Kidney glomerular epithelial cell (primary cell): ENCODE data around the gene GARIN6.
"Not testable (repeated sequence)": the region's sequence is repeated elsewhere in the genome, so short reads cannot be mapped to it uniquely, and the experiment has no call there.

Experiments used
- DNase-seq: peaks from one replicate; lab custom pipeline; 2025; lab: John Stamatoyannopoulos, UW

GARIN6 gene

DNA sequence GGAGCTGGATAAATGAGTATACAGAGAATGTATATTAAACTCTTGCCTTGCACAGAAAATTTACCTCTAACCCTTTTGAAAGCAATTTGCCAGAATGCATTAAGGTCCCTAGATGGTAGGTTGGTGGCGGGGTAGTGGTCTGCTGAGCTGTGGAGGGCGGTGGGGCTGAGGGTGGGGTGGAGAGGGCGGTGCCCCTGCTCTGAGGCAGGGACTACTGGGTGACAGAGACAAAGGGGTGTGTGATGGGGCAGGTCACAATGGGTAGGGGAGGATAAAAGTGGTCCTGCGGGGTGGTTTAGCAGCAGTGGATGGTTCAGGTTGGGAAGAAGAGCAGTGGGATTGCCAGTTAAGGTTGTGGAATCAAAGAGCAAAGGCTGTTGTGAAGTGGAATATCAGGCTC is at the start of gene GARIN6:
Gene GARIN6, plus strand, starts transcription at position 301 of the 400 bp plus-strand sequence. CDS start 422 bp downstream, outside the sequence.
- no peak for DNase-seq

DNA sequence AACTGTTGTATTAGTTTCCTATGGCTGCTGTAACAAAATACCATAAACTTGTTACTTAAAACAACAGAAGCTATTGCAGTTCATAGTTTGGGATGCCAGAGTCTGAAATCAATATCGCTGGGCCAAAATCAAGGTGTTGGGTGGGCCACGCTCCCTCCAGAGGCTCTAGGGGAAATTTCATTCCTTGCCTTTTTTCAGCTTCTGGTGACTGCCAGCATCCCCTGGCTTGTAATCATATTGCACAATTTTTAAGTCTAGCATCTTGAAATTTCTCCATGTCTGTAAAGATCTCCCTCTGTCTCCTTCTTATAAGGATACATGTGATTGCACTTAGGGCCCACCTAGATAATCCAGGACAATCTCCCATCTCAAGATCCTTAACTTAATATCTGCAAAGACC is 48.8 kb upstream of the GARIN6 start:
- no peak for DNase-seq

DNA sequence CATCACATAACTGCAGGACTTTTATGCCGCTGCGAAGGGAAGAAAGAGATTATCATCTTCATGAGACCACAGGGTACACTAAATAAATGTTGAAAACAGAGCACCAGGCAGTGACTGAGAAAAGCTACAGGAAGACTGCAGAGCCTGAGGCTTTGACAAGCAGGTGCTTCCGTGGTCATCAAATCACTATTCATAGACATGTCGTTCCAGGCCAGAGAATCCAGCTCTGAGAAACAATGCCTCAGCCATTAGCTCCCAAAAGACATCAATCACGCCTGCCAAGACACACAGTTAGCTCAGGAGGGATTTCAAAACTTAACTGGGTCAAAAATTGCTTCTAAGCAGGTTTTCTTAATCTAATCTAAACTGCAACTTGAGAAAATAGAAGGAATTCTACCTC is 47.2 kb upstream of the GARIN6 start:
- peak; percentile 32 for DNase-seq

DNA sequence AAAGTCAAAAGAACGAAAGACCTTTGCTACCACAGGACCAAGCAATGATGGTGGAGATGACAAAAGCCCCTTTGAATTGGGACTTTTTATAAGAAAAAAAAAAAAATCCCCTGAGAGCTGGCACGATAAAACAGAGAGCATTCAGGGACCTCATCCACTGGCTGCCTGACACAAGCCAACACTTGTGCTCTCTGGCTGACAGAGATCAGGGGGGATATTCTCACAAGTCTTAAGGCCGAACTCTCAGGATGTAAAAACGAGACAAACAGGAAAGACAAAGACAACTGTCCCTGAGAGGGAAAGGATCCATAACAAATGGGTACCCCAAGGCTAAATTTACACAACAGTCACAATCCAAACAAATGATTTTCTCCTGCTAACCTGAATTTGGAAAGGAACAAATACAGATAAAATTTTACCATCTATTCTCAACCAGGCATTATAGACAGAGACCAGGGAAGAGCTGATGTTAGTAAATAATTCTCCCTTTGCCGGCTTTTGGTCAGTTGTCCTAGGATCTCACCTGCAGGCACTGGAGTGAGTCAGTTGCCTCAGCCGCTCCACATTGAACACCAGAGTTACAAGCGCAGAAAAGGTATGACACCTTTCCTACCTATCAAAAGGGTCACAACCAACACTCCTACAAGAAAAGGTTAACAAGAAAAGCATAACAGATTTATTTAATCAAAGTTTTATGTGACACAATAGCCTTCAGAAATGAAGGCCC is 37.9 kb upstream of the GARIN6 start:
- no peak for DNase-seq

DNA sequence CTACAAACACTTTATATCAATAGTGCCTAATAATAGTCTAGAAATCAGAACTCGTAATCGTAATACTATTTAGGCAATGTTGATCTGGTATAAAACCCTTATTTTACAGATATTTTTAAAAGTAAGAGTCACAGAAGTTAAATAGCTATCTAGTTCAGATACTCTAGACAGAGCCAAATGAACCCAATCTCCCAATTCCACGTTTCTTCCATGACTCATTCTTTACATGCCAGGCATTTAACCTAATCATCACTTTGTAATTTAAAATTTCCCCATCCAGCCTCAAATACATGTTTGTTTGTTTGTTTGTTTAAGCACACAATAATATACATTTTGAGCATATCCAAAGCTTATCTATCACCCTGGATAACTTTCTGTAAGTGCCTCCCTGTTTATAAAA is 36.4 kb upstream of the GARIN6 start:
- DNase-seq, result no peak

DNA sequence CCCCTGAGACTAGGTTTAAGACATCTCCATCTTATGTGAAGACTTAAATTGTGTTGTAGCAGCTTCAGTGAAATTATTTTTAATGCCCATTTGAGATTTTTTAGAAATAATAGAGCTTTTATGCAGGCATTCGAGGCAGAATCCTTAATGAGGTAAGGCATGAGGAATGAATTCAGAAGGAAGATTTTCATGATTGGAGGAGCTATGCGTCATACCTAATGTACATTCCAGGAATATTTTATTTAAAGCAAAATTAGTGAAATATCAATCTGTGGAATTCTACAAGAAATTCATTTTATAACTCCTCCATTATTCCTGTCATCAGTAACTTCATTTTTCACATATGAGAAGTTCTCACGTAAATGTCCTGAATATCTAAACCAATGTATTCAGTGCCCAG is 36.0 kb upstream of the GARIN6 start:
- DNase-seq, result no peak

DNA sequence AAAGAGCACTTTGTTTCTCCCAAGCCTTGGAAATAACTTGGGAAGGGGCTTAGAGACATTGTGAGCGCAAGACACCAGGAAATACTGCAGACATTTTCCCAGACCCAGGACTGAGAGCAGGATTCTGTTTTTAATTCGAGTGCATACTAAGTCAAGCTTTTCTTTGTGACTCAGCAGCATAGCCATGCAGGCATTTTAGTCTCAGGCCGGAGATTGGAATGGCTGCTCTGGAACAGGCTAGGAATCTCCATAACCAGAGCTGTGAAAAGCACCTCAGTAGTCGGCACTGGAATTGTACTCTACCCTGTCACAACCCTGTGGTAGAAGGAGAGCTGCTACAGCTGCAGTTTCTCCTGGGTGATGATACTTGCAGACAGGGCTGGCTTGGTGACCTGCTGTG is 28.9 kb upstream of the GARIN6 start:
- no peak for DNase-seq

DNA sequence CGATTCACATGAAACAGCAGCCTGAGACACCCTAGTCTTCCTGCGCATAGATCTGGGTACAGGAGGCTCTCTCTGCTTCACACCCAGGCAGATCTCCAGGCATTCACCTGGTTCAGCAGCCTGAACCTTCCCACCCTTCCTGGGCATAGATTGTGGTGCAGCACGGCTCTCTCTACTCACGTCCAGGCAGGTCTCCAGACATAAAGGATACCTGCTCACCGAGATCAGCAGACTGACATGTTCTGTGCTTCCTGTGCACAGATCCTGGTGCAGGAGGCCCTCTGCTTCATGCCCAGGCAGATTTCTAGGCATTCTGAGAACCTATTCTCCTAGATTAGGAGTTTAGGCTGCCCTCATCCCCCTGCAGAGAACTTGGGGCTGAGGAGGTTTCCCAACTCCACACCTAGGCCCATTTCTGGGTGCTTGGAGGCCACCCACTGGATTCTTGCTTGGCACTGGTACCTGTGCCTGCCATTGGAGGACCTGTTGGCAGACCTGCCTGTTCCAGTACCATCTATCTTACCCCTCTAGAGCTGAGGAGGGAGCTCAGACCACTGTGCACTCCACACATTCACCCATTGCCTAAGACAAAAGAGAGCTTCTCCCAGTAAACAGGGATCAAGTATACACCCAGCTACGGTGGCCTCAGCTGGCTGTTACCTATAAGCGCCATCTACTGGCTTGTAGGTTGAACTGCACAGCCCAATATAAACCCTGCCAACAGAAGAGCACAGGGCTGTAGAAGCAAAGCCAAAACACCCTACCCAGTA is 28.0 kb upstream of the GARIN6 start:
- peak; percentile 18 for DNase-seq

DNA sequence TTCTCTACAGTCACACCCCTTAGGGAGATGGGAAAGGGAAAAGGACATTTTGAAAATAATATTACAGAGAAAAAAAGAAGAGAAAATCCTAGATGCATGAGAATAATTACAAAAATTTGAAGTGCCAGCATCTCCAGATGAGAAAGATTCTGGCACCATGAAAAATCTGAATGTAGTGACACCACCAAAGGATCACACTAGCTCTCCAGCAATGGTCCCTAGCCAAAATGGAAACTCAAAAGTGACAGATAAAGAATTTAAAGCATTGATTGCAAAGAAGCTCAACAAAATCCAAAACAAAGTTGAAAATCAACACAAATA is 27.4 kb upstream of the GARIN6 start:
- DNase-seq, result no peak

DNA sequence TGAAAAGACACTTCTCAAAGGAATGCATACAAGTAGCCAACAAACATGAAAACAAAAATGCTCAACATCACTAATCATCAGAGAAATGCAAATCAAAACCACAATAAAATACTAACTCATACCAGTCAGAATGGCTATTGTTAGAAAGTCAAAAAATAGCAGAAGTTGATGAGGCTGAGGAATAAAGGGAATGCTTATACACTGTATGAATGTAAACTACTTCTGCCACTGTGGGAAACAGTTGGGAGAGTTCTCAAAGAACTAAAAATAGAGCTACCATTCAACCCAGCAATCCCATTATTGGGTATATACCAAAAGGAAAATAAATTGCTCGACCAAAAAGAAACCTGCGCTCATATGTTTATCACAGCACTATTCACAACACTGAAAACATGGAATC is 23.0 kb upstream of the GARIN6 start:
- not testable (repeated sequence) for DNase-seq

DNA sequence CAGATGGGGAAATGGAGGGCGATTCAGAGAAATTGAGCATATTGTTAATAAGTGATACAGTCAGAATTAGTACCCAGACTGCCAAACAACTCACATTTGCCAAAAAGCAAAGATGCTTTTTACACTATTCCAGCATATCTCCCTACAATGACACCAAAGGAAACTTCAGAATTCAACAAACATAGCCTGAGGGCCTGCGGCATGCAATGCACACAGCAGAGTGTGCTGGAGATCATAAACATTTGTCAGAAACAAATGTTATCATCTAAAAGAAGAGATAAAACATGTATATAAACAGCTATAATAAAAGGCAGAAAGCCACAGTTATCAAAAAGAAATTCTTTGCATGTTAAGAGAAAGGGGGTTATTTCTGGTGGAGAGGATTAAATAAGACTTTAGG is 20.1 kb upstream of the GARIN6 start:
- DNase-seq, result no peak

DNA sequence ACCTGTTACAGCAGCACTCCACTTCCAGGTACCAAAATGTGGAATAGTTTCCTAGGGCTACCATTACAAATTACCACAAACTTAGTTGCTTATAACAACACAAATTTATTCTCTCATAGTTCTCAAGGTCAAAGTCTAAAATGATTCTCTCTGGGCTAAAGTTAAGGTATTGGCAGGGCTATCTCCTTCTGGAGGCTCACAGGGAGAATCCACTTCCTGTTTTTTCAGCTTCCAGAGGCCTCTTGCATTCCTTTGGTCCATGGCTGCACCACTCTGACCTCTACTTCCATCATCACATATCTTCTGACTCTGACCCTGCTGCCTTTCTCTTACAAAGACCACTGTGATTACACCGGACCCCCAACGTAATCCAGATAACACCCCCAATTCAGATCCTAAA is 2.9 kb upstream of the GARIN6 start:
- no peak for DNase-seq

DNA sequence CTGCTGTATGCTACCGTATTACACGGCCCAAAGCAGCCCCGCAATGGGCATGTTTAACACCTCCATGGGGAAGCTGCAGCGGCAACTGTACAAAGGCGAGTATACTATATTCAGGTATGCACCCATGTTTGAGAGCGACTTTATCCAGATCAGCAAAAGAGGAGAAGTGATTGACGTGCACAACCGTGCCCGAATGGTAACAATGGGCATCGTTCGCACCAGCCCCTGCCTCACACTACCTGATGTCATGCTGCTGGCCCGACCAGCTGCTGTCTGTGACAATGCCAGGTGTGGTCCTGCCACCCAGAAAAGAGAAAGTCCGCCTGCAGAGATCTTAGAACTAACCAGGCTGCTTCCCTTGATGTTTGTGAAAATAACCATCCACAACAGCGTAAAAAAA is 630 bp downstream of the GARIN6 start:
- DNase-seq, result no peak

DNA sequence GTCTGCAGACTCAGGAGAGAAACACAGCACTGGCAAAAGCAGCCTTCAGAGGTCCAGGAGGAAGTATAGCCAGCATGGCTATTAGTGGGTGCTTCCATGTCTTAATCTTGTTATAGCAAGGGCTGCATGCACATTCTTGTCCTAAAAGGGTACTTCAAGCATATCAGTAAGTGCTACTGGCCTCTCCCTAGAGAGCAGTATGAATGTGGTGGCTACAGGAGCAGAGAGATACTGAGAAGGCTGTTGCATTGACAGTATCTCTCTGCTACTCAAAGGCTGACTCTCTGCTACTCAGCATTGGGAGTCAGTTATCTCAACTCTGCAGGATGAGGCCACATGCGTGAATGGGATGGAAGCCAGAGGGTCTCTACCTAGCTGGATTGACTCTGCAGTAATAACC is 2.0 kb downstream of the GARIN6 start:
- DNase-seq, result no peak

DNA sequence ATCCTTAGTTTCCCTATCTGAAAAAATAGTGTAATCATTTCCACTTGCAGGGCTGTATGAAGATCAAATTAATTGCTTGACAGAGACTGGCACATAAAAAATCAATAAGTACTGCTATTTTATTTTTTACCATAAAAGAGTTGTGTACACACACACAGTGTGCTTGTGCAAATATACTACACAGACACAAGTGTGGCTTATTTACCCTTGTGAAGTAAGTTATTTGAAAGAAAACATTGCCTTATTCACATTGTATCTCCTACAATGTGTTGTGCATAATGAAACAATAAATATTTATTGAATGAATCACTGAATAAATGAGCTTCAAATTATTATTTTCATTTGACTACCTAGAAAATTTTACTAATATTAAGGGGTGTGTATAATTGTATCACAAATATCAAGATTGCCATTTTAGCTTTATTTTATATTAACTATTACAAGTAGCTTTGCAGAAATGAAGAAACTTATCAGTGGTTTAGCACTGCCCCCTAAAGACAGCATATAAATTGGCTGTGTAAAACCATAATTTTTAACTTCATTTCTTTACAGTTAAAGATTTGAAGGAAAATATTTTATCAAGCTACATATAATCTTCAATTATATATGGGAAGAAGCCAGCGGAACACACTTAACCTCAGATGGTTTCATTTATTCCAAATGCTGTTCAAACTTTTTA is 11.3 kb downstream of the GARIN6 start:
- peak; percentile 14 for DNase-seq

DNA sequence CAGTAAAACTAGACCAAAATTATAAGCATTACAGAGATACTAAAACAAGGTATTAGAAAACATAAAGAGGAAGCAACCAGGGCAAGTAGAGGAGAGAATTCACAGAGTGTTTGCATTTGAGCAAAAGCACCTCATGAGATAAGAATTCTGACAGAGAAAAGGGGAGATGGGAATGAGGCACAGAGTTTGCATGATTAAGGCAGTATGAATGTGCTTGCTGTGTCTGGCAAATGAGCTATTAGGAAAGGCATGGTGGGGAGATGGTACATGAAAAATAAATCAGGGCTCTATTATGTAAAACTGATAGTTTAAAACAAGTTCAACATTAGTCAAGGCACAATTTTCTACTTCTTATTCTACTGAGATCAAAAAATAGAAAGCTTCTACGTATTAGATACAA is 23.1 kb downstream of the GARIN6 start:
- DNase-seq, result peak; percentile 80

DNA sequence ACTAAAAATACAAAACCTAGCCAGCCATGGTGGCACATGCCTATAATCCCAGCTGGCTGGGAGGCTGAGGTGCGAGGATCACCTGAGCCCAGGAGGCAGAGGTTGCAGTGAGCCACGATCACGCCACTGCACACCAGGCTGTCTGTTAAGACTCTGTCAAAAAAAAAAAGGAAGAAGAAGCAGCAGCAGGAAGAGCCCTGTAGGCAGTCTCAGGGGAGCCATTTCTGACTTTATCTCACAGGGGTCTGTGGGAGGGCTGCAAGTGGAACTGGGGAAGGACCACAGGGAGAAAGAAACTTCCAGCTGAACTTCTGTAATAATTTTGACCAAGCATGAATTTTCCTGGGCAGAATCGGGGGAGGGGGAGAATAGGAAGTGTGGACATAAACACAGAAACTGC is 32.7 kb downstream of the GARIN6 start:
- DNase-seq, result no peak

DNA sequence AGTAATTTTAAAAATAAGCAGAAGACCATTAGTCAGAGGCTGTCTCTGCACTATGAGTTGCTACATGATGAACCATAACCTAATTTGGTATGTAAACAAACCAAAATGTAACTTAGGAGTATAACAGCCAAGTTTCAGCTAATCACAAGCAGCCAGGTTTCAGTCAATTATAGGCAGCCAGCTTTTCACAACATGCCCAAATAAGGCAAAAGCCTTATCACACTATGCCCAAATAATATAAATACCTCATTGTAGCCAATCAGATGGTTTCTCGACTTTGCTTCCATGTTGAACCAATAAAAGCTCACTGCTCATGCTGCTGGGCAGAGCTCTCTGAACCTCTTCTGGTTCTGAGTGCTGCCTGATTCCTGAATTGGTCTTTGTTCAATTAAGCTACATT is 38.6 kb downstream of the GARIN6 start:
- no peak for DNase-seq

DNA sequence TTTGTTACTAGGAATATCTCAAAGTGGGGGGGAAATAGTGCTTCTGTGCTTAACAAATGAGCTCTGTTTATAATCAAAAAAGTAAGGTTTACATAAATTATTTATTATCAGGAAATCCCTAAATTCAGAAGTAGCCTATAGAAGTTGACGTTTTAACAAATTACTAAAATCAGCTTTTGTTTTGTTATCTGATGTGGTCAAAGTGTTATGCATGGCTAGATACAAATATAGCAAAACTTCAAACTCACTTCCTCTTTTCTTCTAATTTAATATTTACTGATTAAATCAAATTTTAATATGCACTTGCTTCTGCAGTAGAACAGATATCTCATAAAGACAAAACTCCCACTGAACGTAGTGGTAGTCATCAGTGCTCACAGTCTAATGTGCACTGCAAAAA is 47.5 kb downstream of the GARIN6 start:
- DNase-seq, result no peak
